HEK293 (cell line): ENCODE results near the gene LMOD1.

Source experiments
- CTCF ChIA-PET: fragments of 350-600 bp; formaldehyde crosslinking; extraction: SDS; loops from one replicate; lab custom pipeline; 2021; ENCODE audit warnings: antibody characterized with exemption; lab: Yijun Ruan, JAX
- POLR2A ChIA-PET: fragments of 300-600 bp; formaldehyde crosslinking; extraction: SDS; loops from one replicate; lab custom pipeline; 2020; ENCODE audit warnings: antibody characterized with exemption, inconsistent platforms; lab: Yijun Ruan, JAX
- H3K27ac ChIP-seq: fragments of 200-500 bp; sonication (Bioruptor generic); 2 replicates; pipeline ENCODE4 v1.5.1; 2014; ENCODE audit warnings: low read depth, low read length, control low read depth, inconsistent platforms; ENCODE audit errors: extremely low read depth
- H3K36me3 ChIP-seq, 2 experiments: fragments of 200-500 bp in 1 of 2; sonication (Bioruptor generic) in 1 of 2; 1 replicate in 1 of 2; 2 replicates in 1 of 2; pipeline ENCODE4 v1.5.1; 2014 to 2017; ENCODE audit warnings: inconsistent platforms in 2 of 2, low read length in 2 of 2; ENCODE audit not compliant: control insufficient read depth in 2 of 2, insufficient read depth in 1 of 2
- H3K4me1 ChIP-seq: fragments of 200-500 bp; sonication (Bioruptor generic); 2 replicates; pipeline ENCODE4 v1.5.1; 2014; ENCODE audit warnings: mild to moderate bottlenecking, low read length, inconsistent platforms; ENCODE audit not compliant: control insufficient read depth, insufficient read depth
- H3K4me3 ChIP-seq: 2 replicates; pipeline ENCODE4 v1.5.1; 2011; ENCODE audit warnings: low read depth, mild to moderate bottlenecking, control low read depth, low read length, moderate library complexity
- H3K9me3 ChIP-seq: fragments of 200-500 bp; sonication (Bioruptor generic); 2 replicates; pipeline ENCODE4 v1.5.1; 2014; ENCODE audit warnings: low read depth, low read length, inconsistent platforms; ENCODE audit not compliant: control insufficient read depth, insufficient read depth
- GLI4 ChIP-seq: fragments of 450-650 bp; formaldehyde crosslinking; IDR thresholded peaks from 2 replicates; pipeline ENCODE4 v1.5.1; 2016; ENCODE audit warnings: missing biosample characterization, missing genetic modification characterization
- GLIS1 ChIP-seq: fragments of 450-650 bp; formaldehyde crosslinking; IDR thresholded peaks from 2 replicates; pipeline ENCODE4 v1.5.1; 2016; ENCODE audit warnings: missing biosample characterization, missing genetic modification characterization
- MZF1 ChIP-seq: fragments of 450-650 bp; formaldehyde crosslinking; IDR thresholded peaks from 2 replicates; pipeline ENCODE4 v1.5.1; 2017; ENCODE audit warnings: missing biosample characterization, missing genetic modification characterization, borderline replicate concordance
- OSR2 ChIP-seq: fragments of 450-650 bp; formaldehyde crosslinking; IDR thresholded peaks from 2 replicates; pipeline ENCODE4 v1.5.1; 2016; ENCODE audit warnings: missing biosample characterization, missing genetic modification characterization
- SCRT1 ChIP-seq: fragments of 450-650 bp; formaldehyde crosslinking; IDR thresholded peaks from 2 replicates; pipeline ENCODE4 v1.5.1; 2016; ENCODE audit warnings: missing biosample characterization, missing genetic modification characterization, borderline replicate concordance
- SP2 ChIP-seq: fragments of 450-650 bp; formaldehyde crosslinking; IDR thresholded peaks from 2 replicates; pipeline ENCODE4 v1.5.1; 2016; ENCODE audit warnings: missing biosample characterization, missing genetic modification characterization
- ZNF16 ChIP-seq: fragments of 450-650 bp; formaldehyde crosslinking; IDR thresholded peaks from 2 replicates; pipeline ENCODE4 v1.5.1; 2016; ENCODE audit warnings: low read depth, missing biosample characterization, missing genetic modification characterization
- ZNF19 ChIP-seq: fragments of 450-650 bp; formaldehyde crosslinking; IDR thresholded peaks from 2 replicates; pipeline ENCODE4; 2016; ENCODE audit warnings: missing biosample characterization, missing genetic modification characterization, low read depth
- ZNF211 ChIP-seq: fragments of 450-650 bp; formaldehyde crosslinking; IDR thresholded peaks from 2 replicates; pipeline ENCODE4 v1.5.1; 2016; ENCODE audit warnings: low read depth, missing biosample characterization, missing genetic modification characterization
- ZNF214 ChIP-seq: fragments of 450-650 bp; formaldehyde crosslinking; IDR thresholded peaks from 2 replicates; pipeline ENCODE4 v1.5.1; 2017; ENCODE audit warnings: missing biosample characterization, mild to moderate bottlenecking, missing genetic modification characterization, borderline replicate concordance
- ZNF354C ChIP-seq: fragments of 450-650 bp; formaldehyde crosslinking; IDR thresholded peaks from 2 replicates; pipeline ENCODE4 v1.5.1; 2016; ENCODE audit warnings: missing biosample characterization, missing genetic modification characterization, low read depth, borderline replicate concordance
- ZNF561 ChIP-seq: fragments of 450-650 bp; IDR thresholded peaks from 2 replicates; pipeline ENCODE4 v1.5.1; 2018; ENCODE audit warnings: missing biosample characterization, missing genetic modification characterization, borderline replicate concordance
- ZNF585B ChIP-seq: fragments of 450-650 bp; formaldehyde crosslinking; IDR thresholded peaks from 2 replicates; pipeline ENCODE4 v1.5.1; 2016; ENCODE audit warnings: missing biosample characterization, missing genetic modification characterization
- ZNF600 ChIP-seq: fragments of 450-650 bp; formaldehyde crosslinking; IDR thresholded peaks from 2 replicates; pipeline ENCODE4 v1.5.1; 2016; ENCODE audit warnings: missing biosample characterization, missing genetic modification characterization
- ZNF621 ChIP-seq: fragments of 450-650 bp; formaldehyde crosslinking; IDR thresholded peaks from 2 replicates; pipeline ENCODE4 v1.5.1; 2017; ENCODE audit warnings: missing biosample characterization, missing genetic modification characterization
- ZNF777 ChIP-seq: fragments of 450-650 bp; formaldehyde crosslinking; IDR thresholded peaks from 2 replicates; pipeline ENCODE4 v1.5.1; 2017; ENCODE audit warnings: missing biosample characterization, missing genetic modification characterization, borderline replicate concordance
- TF ChIP-seq, protein P1 (sequence below): fragments of 450-650 bp; formaldehyde crosslinking; optimal IDR thresholded peaks from 2 replicates; pipeline ENCODE3; 2016; ENCODE audit warnings: missing biosample characterization, mild to moderate bottlenecking, missing genetic modification characterization
- TF ChIP-seq, protein P2 (sequence below): fragments of 450-650 bp; formaldehyde crosslinking; IDR thresholded peaks from 2 replicates; pipeline ENCODE4 v1.5.1; 2016; ENCODE audit warnings: missing biosample characterization, missing genetic modification characterization
- TF ChIP-seq, protein P3 (sequence below): fragments of 450-650 bp; formaldehyde crosslinking; IDR thresholded peaks from 2 replicates; pipeline ENCODE4; 2016; ENCODE audit warnings: missing biosample characterization, missing genetic modification characterization
- TF ChIP-seq, protein P4 (sequence below): fragments of 450-650 bp; formaldehyde crosslinking; IDR thresholded peaks from 2 replicates; pipeline ENCODE4 v1.5.1; 2016; ENCODE audit warnings: missing biosample characterization, missing genetic modification characterization

The LMOD1 gene

DNA sequence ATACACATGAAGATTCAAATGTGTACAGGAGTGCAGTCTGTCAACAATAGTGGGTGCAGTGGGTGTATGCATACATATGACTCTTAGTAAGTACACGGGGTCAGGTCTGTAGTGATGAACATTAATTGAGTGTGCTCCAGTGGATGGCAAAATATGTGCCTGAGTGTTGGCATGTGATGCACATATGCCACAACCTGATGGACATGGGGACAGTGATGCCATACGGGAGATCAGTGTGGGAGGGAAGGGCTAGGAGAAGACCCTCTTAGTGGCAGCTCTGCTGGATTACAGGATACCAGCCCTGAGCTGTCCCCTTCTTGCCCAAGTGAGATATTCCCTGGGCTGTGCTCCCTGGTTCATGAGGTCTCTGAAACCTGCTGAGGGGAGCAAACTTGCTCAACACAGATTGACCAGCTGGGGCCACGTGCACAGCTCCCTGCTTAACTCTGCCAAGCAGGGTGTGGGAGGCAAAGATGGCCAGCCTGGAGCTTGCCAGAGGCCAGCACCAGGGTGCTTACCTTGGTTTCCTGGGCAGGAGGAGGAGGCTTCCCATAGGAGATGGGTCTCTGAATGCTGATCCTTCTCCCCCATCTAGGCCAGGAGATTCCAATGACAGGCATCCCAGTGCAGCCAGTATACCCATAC is 55.4 kb downstream of the LMOD1 start:
- no peaks in the 10 kb centered on the region for H3K4me1 ChIP-seq
- H3K36me3 ChIP-seq: no peaks in the 10 kb centered on the region
- ChIA-PET CTCF (interaction anchor here (0.5 to 8.5 kb wide), 3 partner anchors 9 to 82 kb away, joined by 3 to 204 read pairs (median 99); no protein-coding TSS in a partner anchor), POLR2A (interaction anchor here (1.4 kb wide), 1 partner anchor 10 kb away, joined by 3 read pairs; no protein-coding TSS in a partner anchor)
- no peak overlapping the region for H3K27ac ChIP-seq
- no peak overlapping the region for H3K4me3 ChIP-seq
- no peaks in the 10 kb centered on the region for H3K9me3 ChIP-seq
- TF ChIP-seq ZNF354C: no peak
- no peak for TF ChIP-seq ZNF600
- no peak for TF ChIP-seq SP2 (tag by site-specific recombination)
- TF ChIP-seq OSR2 (tag by site-specific recombination): no peak
- TF ChIP-seq, protein P1, sequence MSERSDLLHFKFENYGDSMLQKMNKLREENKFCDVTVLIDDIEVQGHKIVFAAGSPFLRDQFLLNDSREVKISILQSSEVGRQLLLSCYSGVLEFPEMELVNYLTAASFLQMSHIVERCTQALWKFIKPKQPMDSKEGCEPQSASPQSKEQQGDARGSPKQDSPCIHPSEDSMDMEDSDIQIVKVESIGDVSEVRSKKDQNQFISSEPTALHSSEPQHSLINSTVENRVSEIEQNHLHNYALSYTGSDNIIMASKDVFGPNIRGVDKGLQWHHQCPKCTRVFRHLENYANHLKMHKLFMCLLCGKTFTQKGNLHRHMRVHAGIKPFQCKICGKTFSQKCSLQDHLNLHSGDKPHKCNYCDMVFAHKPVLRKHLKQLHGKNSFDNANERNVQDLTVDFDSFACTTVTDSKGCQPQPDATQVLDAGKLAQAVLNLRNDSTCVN (tag by site-specific recombination): no peak
- no peak for TF ChIP-seq ZNF211 (tag by site-specific recombination)
- TF ChIP-seq, protein P2, sequence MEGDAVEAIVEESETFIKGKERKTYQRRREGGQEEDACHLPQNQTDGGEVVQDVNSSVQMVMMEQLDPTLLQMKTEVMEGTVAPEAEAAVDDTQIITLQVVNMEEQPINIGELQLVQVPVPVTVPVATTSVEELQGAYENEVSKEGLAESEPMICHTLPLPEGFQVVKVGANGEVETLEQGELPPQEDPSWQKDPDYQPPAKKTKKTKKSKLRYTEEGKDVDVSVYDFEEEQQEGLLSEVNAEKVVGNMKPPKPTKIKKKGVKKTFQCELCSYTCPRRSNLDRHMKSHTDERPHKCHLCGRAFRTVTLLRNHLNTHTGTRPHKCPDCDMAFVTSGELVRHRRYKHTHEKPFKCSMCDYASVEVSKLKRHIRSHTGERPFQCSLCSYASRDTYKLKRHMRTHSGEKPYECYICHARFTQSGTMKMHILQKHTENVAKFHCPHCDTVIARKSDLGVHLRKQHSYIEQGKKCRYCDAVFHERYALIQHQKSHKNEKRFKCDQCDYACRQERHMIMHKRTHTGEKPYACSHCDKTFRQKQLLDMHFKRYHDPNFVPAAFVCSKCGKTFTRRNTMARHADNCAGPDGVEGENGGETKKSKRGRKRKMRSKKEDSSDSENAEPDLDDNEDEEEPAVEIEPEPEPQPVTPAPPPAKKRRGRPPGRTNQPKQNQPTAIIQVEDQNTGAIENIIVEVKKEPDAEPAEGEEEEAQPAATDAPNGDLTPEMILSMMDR (tag by site-specific recombination): no peak
- TF ChIP-seq, all 188 proteins: peak for 0

DNA sequence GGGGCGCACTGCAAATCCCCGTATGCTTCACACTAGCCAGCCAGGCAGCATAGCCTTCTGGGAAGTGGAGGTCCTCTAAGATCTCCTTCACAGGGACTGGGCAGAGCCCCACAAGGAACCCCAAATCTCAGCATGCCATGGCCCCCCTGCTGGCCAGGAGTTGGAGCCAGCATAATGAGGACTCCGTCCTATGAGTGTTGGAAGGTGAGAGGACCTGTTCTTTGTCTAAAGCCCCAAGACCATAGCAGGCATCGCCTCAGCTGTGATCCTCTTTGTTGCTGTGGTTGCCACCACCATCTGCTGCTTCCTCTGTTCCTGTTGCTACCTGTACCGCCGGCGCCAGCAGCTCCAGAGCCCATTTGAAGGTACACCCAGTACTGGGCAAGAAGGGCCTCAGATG is 56.1 kb downstream of the LMOD1 start:
- no peak overlapping the region for H3K27ac ChIP-seq
- CTCF ChIA-PET: interaction anchor here (1.0 to 1.9 kb wide), 2 partner anchors 12 to 83 kb away, joined by 3 to 6 read pairs; no protein-coding TSS in a partner anchor
- H3K36me3 ChIP-seq: no peaks in the 10 kb centered on the region
- H3K4me3 ChIP-seq: no peak overlapping the region
- no peaks in the 10 kb centered on the region for H3K4me1 ChIP-seq
- POLR2A ChIA-PET: interaction anchor here (1.4 kb wide), 1 partner anchor 10 kb away, joined by 3 read pairs; no protein-coding TSS in a partner anchor
- H3K9me3 ChIP-seq: no peaks in the 10 kb centered on the region
- TF ChIP-seq ZNF585B (tag by site-specific recombination) (no peak), ZNF600 (no peak), SCRT1 (tag by site-specific recombination) (no peak), ZNF16 (tag by site-specific recombination) (no peak), MZF1 (tag by site-specific recombination) (no peak), GLIS1 (tag by site-specific recombination) (no peak), ZNF19 (tag by site-specific recombination) (no peak), ZNF214 (tag by site-specific recombination) (no peak), ZNF561 (tag by site-specific recombination) (no peak), GLI4 (no peak), ZNF621 (tag by site-specific recombination) (no peak), ZNF777 (tag by site-specific recombination) (no peak)
- TF ChIP-seq, protein P3, sequence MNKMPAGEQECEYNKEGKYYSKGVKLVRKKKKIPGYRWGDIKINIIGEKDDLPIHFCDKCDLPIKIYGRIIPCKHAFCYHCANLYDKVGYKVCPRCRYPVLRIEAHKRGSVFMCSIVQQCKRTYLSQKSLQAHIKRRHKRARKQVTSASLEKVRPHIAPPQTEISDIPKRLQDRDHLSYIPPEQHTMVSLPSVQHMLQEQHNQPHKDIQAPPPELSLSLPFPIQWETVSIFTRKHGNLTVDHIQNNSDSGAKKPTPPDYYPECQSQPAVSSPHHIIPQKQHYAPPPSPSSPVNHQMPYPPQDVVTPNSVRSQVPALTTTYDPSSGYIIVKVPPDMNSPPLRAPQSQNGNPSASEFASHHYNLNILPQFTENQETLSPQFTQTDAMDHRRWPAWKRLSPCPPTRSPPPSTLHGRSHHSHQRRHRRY (tag by site-specific recombination): no peak
- TF ChIP-seq, protein P4, sequence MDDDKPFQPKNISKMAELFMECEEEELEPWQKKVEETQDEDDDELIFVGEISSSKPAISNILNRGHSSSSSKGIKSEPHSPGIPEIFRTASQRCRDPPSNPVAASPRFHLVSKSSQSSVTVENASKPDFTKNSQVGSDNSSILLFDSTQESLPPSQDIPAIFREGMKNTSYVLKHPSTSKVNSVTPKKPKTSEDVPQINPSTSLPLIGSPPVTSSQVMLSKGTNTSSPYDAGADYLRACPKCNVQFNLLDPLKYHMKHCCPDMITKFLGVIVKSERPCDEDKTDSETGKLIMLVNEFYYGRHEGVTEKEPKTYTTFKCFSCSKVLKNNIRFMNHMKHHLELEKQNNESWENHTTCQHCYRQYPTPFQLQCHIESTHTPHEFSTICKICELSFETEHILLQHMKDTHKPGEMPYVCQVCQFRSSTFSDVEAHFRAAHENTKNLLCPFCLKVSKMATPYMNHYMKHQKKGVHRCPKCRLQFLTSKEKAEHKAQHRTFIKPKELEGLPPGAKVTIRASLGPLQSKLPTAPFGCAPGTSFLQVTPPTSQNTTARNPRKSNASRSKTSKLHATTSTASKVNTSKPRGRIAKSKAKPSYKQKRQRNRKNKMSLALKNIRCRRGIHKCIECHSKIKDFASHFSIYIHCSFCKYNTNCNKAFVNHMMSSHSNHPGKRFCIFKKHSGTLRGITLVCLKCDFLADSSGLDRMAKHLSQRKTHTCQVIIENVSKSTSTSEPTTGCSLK (tag by site-specific recombination): no peak
